GM21723 (cell line): ENCODE data around the gene ZMYM1.
"Not testable (repeated sequence)": the region's sequence is repeated elsewhere in the genome, so short reads cannot be mapped to it uniquely, and the experiment has no call there.

ENCODE experiments used
- ATAC-seq: cut with Tn5 transposase; IDR thresholded peaks from one replicate; pipeline ENCODE4 v1.9.1; 2021; ENCODE audit warnings: mild to moderate bottlenecking, moderate library complexity; ENCODE audit not compliant: unreplicated experiment

ZMYM1 gene

GRCh38 chr1:35073265-35073811 lies 5.8 kb upstream of the ZMYM1 start:
- no peak for ATAC-seq

- ATAC-seq, result not testable (repeated sequence)
These were observed 2.8 kb upstream of the ZMYM1 start for GRCh38 chr1:35076426-35076825.

GRCh38 chr1:35080171-35080854 lies 1.1 kb downstream of the ZMYM1 start:
- ATAC-seq, result no peak

- ATAC-seq, result no peak
These were observed 6.2 kb downstream of the ZMYM1 start for GRCh38 chr1:35085421-35085820.

- ATAC-seq, result no peak
These were observed 18.0 kb downstream of the ZMYM1 start for GRCh38 chr1:35097224-35097623.

- ATAC-seq, result no peak
These were observed 31.9 kb downstream of the ZMYM1 start for GRCh38 chr1:35111106-35111505.

GRCh38 chr1:35112668-35113067 lies 33.5 kb downstream of the ZMYM1 start:
- no peak for ATAC-seq

- ATAC-seq, result no peak
These were observed 36.5 kb downstream of the ZMYM1 start for GRCh38 chr1:35115459-35116383.

GRCh38 chr1:35120458-35121133 lies 41.4 kb downstream of the ZMYM1 start:
- ATAC-seq, result peak; percentile 54

- ATAC-seq, result no peak
These were observed 43.1 kb downstream of the ZMYM1 start for GRCh38 chr1:35122311-35122710.

- ATAC-seq, result no peak
These were observed 47.4 kb downstream of the ZMYM1 start for GRCh38 chr1:35126546-35126945.

- ATAC-seq, result no peak
These were observed 49.9 kb downstream of the ZMYM1 start for GRCh38 chr1:35129080-35129479.

GRCh38 chr1:35136780-35137179 lies 57.6 kb downstream of the ZMYM1 start:
- ATAC-seq, result no peak

GRCh38 chr1:35137590-35137989 lies 58.4 kb downstream of the ZMYM1 start:
- not testable (repeated sequence) for ATAC-seq

- not testable (repeated sequence) for ATAC-seq
These were observed 63.1 kb downstream of the ZMYM1 start for GRCh38 chr1:35142294-35142693.

GRCh38 chr1:35142728-35143127 lies 63.5 kb downstream of the ZMYM1 start:
- ATAC-seq, result not testable (repeated sequence)

GRCh38 chr1:35143737-35144508 lies 64.7 kb downstream of the ZMYM1 start:
- no peak for ATAC-seq

GRCh38 chr1:35145892-35146549 lies 66.8 kb downstream of the ZMYM1 start:
- not testable (repeated sequence) for ATAC-seq

GRCh38 chr1:35151220-35151619 lies 72.0 kb downstream of the ZMYM1 start:
- no peak for ATAC-seq

GRCh38 chr1:35164893-35165292 lies 85.7 kb downstream of the ZMYM1 start:
- no peak for ATAC-seq
